ENCODE data around the gene IL17RE.
"Not testable (repeated sequence)": the region's sequence is repeated elsewhere in the genome, so short reads cannot be mapped to it uniquely, and the experiment has no call there.

IL17RE gene

GRCh38 chr3:9937486-9938238, 35.0 kb downstream of the IL17RE start:
- ChIA-PET CTCF (no interaction called here), POLR2A (ENCODE audit: low non-redundant PET) (no interaction called here)
- no peak for TF ChIP-seq CTCF (conservative IDR thresholded peaks at IDR 0.05; ENCODE audit: low read depth)
- DNase-seq (ENCODE audit: low spot score), result no peak
- no peak overlapping the region for H3K27ac ChIP-seq

GRCh38 chr3:9938966-9939365, 36.3 kb downstream of the IL17RE start:
- no peak for DNase-seq (ENCODE audit: low spot score)
- TF ChIP-seq CTCF (conservative IDR thresholded peaks at IDR 0.05; ENCODE audit: low read depth), result no peak
- CTCF ChIA-PET, result no interaction called here
- H3K27ac ChIP-seq, result no peak overlapping the region
- POLR2A ChIA-PET (ENCODE audit: low non-redundant PET), result no interaction called here

GRCh38 chr3:9939906-9940305, 37.3 kb downstream of the IL17RE start:
- CTCF ChIA-PET; POLR2A ChIA-PET (ENCODE audit: low non-redundant PET); DNase-seq (ENCODE audit: low spot score); H3K27ac ChIP-seq: not testable (repeated sequence)

GRCh38 chr3:9940746-9941145, 38.1 kb downstream of the IL17RE start:
- no peak for DNase-seq (ENCODE audit: low spot score)
- ChIA-PET POLR2A (ENCODE audit: low non-redundant PET) (no interaction called here), CTCF (no interaction called here)
- no peak for TF ChIP-seq CTCF (conservative IDR thresholded peaks at IDR 0.05; ENCODE audit: low read depth)
- H3K27ac ChIP-seq, result 0 out of 2 replicates have a peak overlapping the region, but pooled peaks have one; percentile 6

- no peak for TF ChIP-seq CTCF (conservative IDR thresholded peaks at IDR 0.05; ENCODE audit: low read depth)
- ChIA-PET POLR2A (ENCODE audit: low non-redundant PET) (interaction anchor here (0.7 kb wide), 1 partner anchor 306 kb away, joined by 3 read pairs; no protein-coding TSS in a partner anchor), CTCF (interaction anchor here (0.7 kb wide), 1 partner anchor 13 kb away, joined by 6 read pairs; no protein-coding TSS in a partner anchor)
- no peak for DNase-seq (ENCODE audit: low spot score)
- peak overlapping the region; percentile 49; the same call in 1 of the 2 replicates for H3K27ac ChIP-seq
Observed at GRCh38 chr3:9942164-9942563, 39.5 kb downstream of the IL17RE start.

- no peak for DNase-seq (ENCODE audit: low spot score)
- ChIA-PET POLR2A (ENCODE audit: low non-redundant PET) (no interaction called here), CTCF (no interaction called here)
- no peak for TF ChIP-seq CTCF (conservative IDR thresholded peaks at IDR 0.05; ENCODE audit: low read depth)
- H3K27ac ChIP-seq, result peak overlapping the region; percentile 49; the same call in 1 of the 2 replicates
Observed at GRCh38 chr3:9942934-9943690, 40.5 kb downstream of the IL17RE start.

- DNase-seq (ENCODE audit: low spot score), result no peak
- H3K27ac ChIP-seq, result peak overlapping the region; percentile 49
- POLR2A ChIA-PET (ENCODE audit: low non-redundant PET), result no interaction called here
- TF ChIP-seq CTCF (conservative IDR thresholded peaks at IDR 0.05; ENCODE audit: low read depth), result no peak
- CTCF ChIA-PET, result no interaction called here
Observed at GRCh38 chr3:9944271-9944670, 41.6 kb downstream of the IL17RE start.
